ENCODE results near the gene ADK. TPM values are rescaled to one million over a fixed set of nuclear protein-coding genes. Genes with fewer than 3 reads are reported as not detected.

The ADK gene
- polyA plus RNA-seq, 1 donor (not counting 4 experiments of a cell fraction or from before 2014, with no cell fraction given): 139 TPM

DNA sequence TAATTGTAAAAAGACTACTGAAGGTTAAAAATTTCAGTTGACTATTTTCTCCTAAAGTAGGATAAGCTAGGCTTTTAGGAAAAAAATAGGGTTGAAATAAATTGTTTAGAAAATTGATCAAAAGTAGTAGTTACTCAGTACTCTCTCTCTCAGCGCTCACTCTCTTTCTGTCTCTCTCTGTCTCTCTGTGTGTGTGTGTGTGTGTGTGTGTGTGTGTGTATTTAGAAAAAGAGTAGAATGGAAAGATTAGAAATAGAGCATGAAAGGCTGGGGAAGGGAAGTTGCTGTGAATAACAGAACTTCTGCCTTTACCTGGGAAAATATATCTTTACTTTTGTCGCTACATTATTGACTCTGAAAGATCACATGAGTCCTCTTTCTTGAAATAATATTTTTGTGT is 20.6 kb downstream of the ADK start:
- Histone ChIP-seq H3K4me3 (ENCODE audit: control insufficient read depth in 2 of 3, extremely low read depth in 1 of 3, insufficient read depth in 2 of 3, low read depth in 1 of 3, low read length in 3 of 3) (no peak overlapping the region), H3K9me3 (ENCODE audit: control insufficient read depth, low read depth, low read length) (no peaks in the 10 kb centered on the region), H2AFZ (ENCODE audit: control insufficient read depth, low read length) (no peak overlapping the region), H3K27me3 (ENCODE audit: control insufficient read depth, extremely low read depth, insufficient read depth, low read length) (no peaks in the 10 kb centered on the region), H3K4me1 (ENCODE audit: control insufficient read depth, extremely low read depth, insufficient read depth, low read length) (peaks cover 6% of the 10 kb centered on the region), H3K36me3 (ENCODE audit: control insufficient read depth in 2 of 2, extremely low read depth in 1 of 2, insufficient read depth in 2 of 2, low read length in 2 of 2) (no peaks in the 10 kb centered on the region), H3K9me1 (ENCODE audit: control insufficient read depth, extremely low read depth, insufficient read depth, low read length) (no peaks in the 10 kb centered on the region), H3K9ac (ENCODE audit: control insufficient read depth, extremely low read depth, insufficient read depth, low read length) (no peak overlapping the region), H3K79me2 (ENCODE audit: control insufficient read depth, insufficient read depth, low read length) (peaks cover 3% of the 10 kb centered on the region), H3K4me2 (ENCODE audit: control insufficient read depth, extremely low read depth, insufficient read depth, low read depth, low read length) (no peak overlapping the region), H3K27ac (ENCODE audit: control insufficient read depth, insufficient read depth, low read length) (no peak overlapping the region), H4K20me1 (ENCODE audit: control insufficient read depth, extremely low read depth, insufficient read depth, low read length) (no peaks in the 10 kb centered on the region)
- FAIRE-seq (no peak), DNase-seq (ENCODE audit: low read depth, low spot score) (no peak)
- dilution Hi-C loops (cut with MboI; ENCODE audit: extremely low pct_ligation_motif_present, low sequenced_read_pairs): no loop called here
- no peak for TF ChIP-seq EZH2 (IDR thresholded peaks at IDR 0.05; ENCODE audit: low read length)
- no peak for TF ChIP-seq CTCF (optimal IDR thresholded peaks at IDR 0.05 in 1 of 3, IDR thresholded peaks at IDR 0.05 in 1 of 3, conservative IDR thresholded peaks at IDR 0.05 in 1 of 3; ENCODE audit: extremely low read depth in 1 of 3, insufficient read depth in 2 of 3, low read length in 3 of 3)

GRCh38 chr10:74174521-74174920 is 23.5 kb downstream of the ADK start:
- FAIRE-seq: no peak
- Histone ChIP-seq H3K4me1 (ENCODE audit: control insufficient read depth, extremely low read depth, insufficient read depth, low read length) (peaks cover 21% of the 10 kb centered on the region), H3K9me3 (ENCODE audit: control insufficient read depth, low read depth, low read length) (no peaks in the 10 kb centered on the region), H3K36me3 (ENCODE audit: control insufficient read depth in 2 of 2, extremely low read depth in 1 of 2, insufficient read depth in 2 of 2, low read length in 2 of 2) (no peaks in the 10 kb centered on the region), H4K20me1 (ENCODE audit: control insufficient read depth, extremely low read depth, insufficient read depth, low read length) (no peaks in the 10 kb centered on the region), H3K27me3 (ENCODE audit: control insufficient read depth, extremely low read depth, insufficient read depth, low read length) (no peaks in the 10 kb centered on the region), H3K27ac (ENCODE audit: control insufficient read depth, insufficient read depth, low read length) (peak overlapping the region; percentile 7), H3K79me2 (ENCODE audit: control insufficient read depth, insufficient read depth, low read length) (peaks cover 29% of the 10 kb centered on the region), H2AFZ (ENCODE audit: control insufficient read depth, low read length) (no peak overlapping the region), H3K4me2 (ENCODE audit: control insufficient read depth, extremely low read depth, insufficient read depth, low read depth, low read length) (no peak overlapping the region), H3K9ac (ENCODE audit: control insufficient read depth, extremely low read depth, insufficient read depth, low read length) (no peak overlapping the region), H3K4me3 (ENCODE audit: control insufficient read depth in 2 of 3, extremely low read depth in 1 of 3, insufficient read depth in 2 of 3, low read depth in 1 of 3, low read length in 3 of 3) (no peak overlapping the region), H3K9me1 (ENCODE audit: control insufficient read depth, extremely low read depth, insufficient read depth, low read length) (no peaks in the 10 kb centered on the region)
- no peak for DNase-seq (ENCODE audit: low read depth, low spot score)
- TF ChIP-seq CTCF (optimal IDR thresholded peaks at IDR 0.05 in 1 of 3, IDR thresholded peaks at IDR 0.05 in 1 of 3, conservative IDR thresholded peaks at IDR 0.05 in 1 of 3; ENCODE audit: extremely low read depth in 1 of 3, insufficient read depth in 2 of 3, low read length in 3 of 3): no peak
- no peak for TF ChIP-seq EZH2 (IDR thresholded peaks at IDR 0.05; ENCODE audit: low read length)
- dilution Hi-C loops (cut with MboI; ENCODE audit: extremely low pct_ligation_motif_present, low sequenced_read_pairs): no loop called here
